DMS114 treated with DMSO at 0.1 percent for 48 hours (cell line): ENCODE measurements around the gene ATP2C2.
"Not testable (repeated sequence)": the region's sequence is repeated elsewhere in the genome, so short reads cannot be mapped to it uniquely, and the experiment has no call there.

Experiments
- DNase-seq: peaks from one replicate; lab custom pipeline; 2025; ENCODE audit not compliant: unreplicated experiment; lab: John Stamatoyannopoulos, UW

The ATP2C2 gene

GRCh38 chr16:84449156-84450140 is 81.1 kb downstream of the ATP2C2 start:
- DNase-seq, result no peak

GRCh38 chr16:84450176-84450865 is 82.0 kb downstream of the ATP2C2 start:
- no peak for DNase-seq

- DNase-seq, result not testable (repeated sequence)
These were observed 82.8 kb downstream of the ATP2C2 start for GRCh38 chr16:84451010-84451676.

- no peak for DNase-seq
These were observed 83.4 kb downstream of the ATP2C2 start for GRCh38 chr16:84451781-84452180.

GRCh38 chr16:84453061-84453752 is 84.9 kb downstream of the ATP2C2 start:
- DNase-seq, result no peak

- no peak for DNase-seq
These were observed 86.3 kb downstream of the ATP2C2 start for GRCh38 chr16:84454611-84455010.

GRCh38 chr16:84455031-84455430 is 86.7 kb downstream of the ATP2C2 start:
- no peak for DNase-seq

- no peak for DNase-seq
These were observed 90.5 kb downstream of the ATP2C2 start for GRCh38 chr16:84458606-84459532.

- no peak for DNase-seq
These were observed 91.2 kb downstream of the ATP2C2 start for GRCh38 chr16:84459533-84459894.

- no peak for DNase-seq
These were observed 91.6 kb downstream of the ATP2C2 start for GRCh38 chr16:84459941-84460405.

GRCh38 chr16:84460406-84461028 is 92.2 kb downstream of the ATP2C2 start:
- DNase-seq, result no peak

- no peak for DNase-seq
These were observed 92.7 kb downstream of the ATP2C2 start for GRCh38 chr16:84461029-84461412.

- no peak for DNase-seq
These were observed 93.3 kb downstream of the ATP2C2 start for GRCh38 chr16:84461413-84462295.

- DNase-seq, result no peak
These were observed 94.2 kb downstream of the ATP2C2 start for GRCh38 chr16:84462296-84463210.

GRCh38 chr16:84463221-84463620 is 94.9 kb downstream of the ATP2C2 start:
- DNase-seq, result no peak

- DNase-seq, result no peak
These were observed 95.8 kb downstream of the ATP2C2 start for GRCh38 chr16:84464116-84464515.

GRCh38 chr16:84465154-84465553 is 96.8 kb downstream of the ATP2C2 start:
- no peak for DNase-seq
